Uterus (tissue), 4 donors: ENCODE measurements around the gene RAB34. TPM values are rescaled to one million over a fixed set of nuclear protein-coding genes. Genes with fewer than 3 reads are reported as not detected.

Experiments
- DNase-seq, 2 donors: peaks; one replicate each; pipeline ENCODE4 v3.0.0-alpha.2; 2019 to 2020
- H3K27ac ChIP-seq, 2 donors: fragments of 200-600 bp; sonication (generic); 1 replicate in 1 of 2; 2 replicates in 1 of 2; pipeline ENCODE4 v1.5.1; 2016 to 2018
- H3K27me3 ChIP-seq, 2 donors: fragments of 200-600 bp; sonication (generic); one replicate each; pipeline ENCODE4 v1.5.1; 2018 to 2019; ENCODE audit warnings: control low read depth in 1 of 2
- H3K36me3 ChIP-seq, 2 donors: fragments of 200-600 bp; sonication (generic); one replicate each; pipeline ENCODE4 v1.5.1; 2019; ENCODE audit warnings: control low read depth in 1 of 2
- H3K4me1 ChIP-seq, 2 donors: fragments of 200-600 bp; sonication (generic); one replicate each; pipeline ENCODE4 v1.5.1; 2018 to 2019; ENCODE audit warnings: control low read depth in 1 of 2
- H3K4me3 ChIP-seq, 2 donors: fragments of 200-600 bp; sonication (generic); 1 replicate in 1 of 2; 2 replicates in 1 of 2; pipeline ENCODE4 v1.5.1; 2018 to 2019; ENCODE audit warnings: mild to moderate bottlenecking in 1 of 2
- H3K9me3 ChIP-seq, 2 donors: fragments of 200-600 bp; sonication (generic); one replicate each; pipeline ENCODE4 v1.5.1; 2019; ENCODE audit warnings: control low read depth in 1 of 2
- CTCF ChIP-seq, 4 experiments: fragments of 200-600 bp in 2 of 4; fragments of 450-650 bp in 2 of 4; sonication (generic) in 2 of 4; IDR thresholded peaks; one replicate each; pipeline ENCODE4 v1.5.1; 2016 to 2019; ENCODE audit warnings: antibody characterized with exemption in 4 of 4, mild to moderate bottlenecking in 2 of 4, moderate library complexity in 1 of 4
- POLR2A ChIP-seq, 2 donors: fragments of 450-650 bp; IDR thresholded peaks; one replicate each; pipeline ENCODE4 v1.6.1; 2016; ENCODE audit warnings: antibody characterized with exemption in 2 of 2, mild to moderate bottlenecking in 1 of 2, moderate library complexity in 1 of 2
- intact Hi-C: fragments of 100-400 bp; cut with DNase I; formaldehyde crosslinking; loops from one replicate; pipeline ENCODE4 v1.15.1; 2023; ENCODE audit warnings: low total_unique reads
- total RNA-seq, 4 donors: library from RNA; depleted of rRNA in 3 of 4; stranded (reverse); fragments of >200 nt in 3 of 4; gene quantifications; one replicate each; pipeline versions ENCODE4 v1.1.0 to v1.2.4, GENCODE V29; 2014 to 2023
- donor health status: DM: yes; HTN: yes; CAD: no.

The RAB34 gene
- 100 to 1,000 TPM; 113 to 411 (median 126) TPM for total RNA-seq

- no peaks in the 10 kb centered on the region for H3K36me3 ChIP-seq
- no peaks in the 10 kb centered on the region for H3K27me3 ChIP-seq
- no peaks in the 10 kb centered on the region for H3K9me3 ChIP-seq
- peak within 1 kb of the TSS; percentile 92 to 94 for H3K27ac ChIP-seq
- peak in 1 of 2 donors; percentile 71 for TF ChIP-seq POLR2A (IDR thresholded peaks at IDR 0.05)
- peak in 2 of 4 experiments; percentile 15 to 41 for TF ChIP-seq CTCF (IDR thresholded peaks at IDR 0.05)
- H3K4me3 ChIP-seq = peak within 1 kb of the TSS; percentile 84 to 97
- DNase-seq = peak; percentile 86 to 87
- peaks cover 5 to 22% of the 10 kb centered on the region in 2 donors for H3K4me1 ChIP-seq
- intact Hi-C loops = no loop called here
Measured at GRCh38 chr17:28717578-28718332, at the start of gene RAB34. TSS of gene RAB34 (minus strand) at chr17:28717868. CDS start at chr17:28717266, 602 bp downstream.

GRCh38 chr17:28765038-28765437 is 47.4 kb upstream of the RAB34 start:
- Histone ChIP-seq H3K4me1 (no peaks in the 10 kb centered on the region), H3K27me3 (no peaks in the 10 kb centered on the region), H3K36me3 (no peaks in the 10 kb centered on the region), H3K9me3 (no peaks in the 10 kb centered on the region), H3K4me3 (no peak overlapping the region), H3K27ac (no peak overlapping the region)
- intact Hi-C loops = loop anchor here (10.0 kb wide), 2 partner anchors 90 to 130 kb away; partner anchors contain the start of genes ERAL1 and FLOT2
- DNase-seq = no peak
- TF ChIP-seq CTCF (IDR thresholded peaks at IDR 0.05) = no peak
- TF ChIP-seq POLR2A (IDR thresholded peaks at IDR 0.05) = no peak

GRCh38 chr17:28763804-28764266 is 46.2 kb upstream of the RAB34 start:
- intact Hi-C loops = loop anchor here (10.0 kb wide), 2 partner anchors 91 to 131 kb away; partner anchors contain the start of genes ERAL1 and FLOT2
- no peaks in the 10 kb centered on the region for H3K4me1 ChIP-seq
- H3K27ac ChIP-seq = no peak overlapping the region
- H3K4me3 ChIP-seq = no peak overlapping the region
- H3K27me3 ChIP-seq = no peaks in the 10 kb centered on the region
- no peaks in the 10 kb centered on the region for H3K9me3 ChIP-seq
- peak; percentile 62 to 85 for DNase-seq
- H3K36me3 ChIP-seq = no peaks in the 10 kb centered on the region
- no peak for TF ChIP-seq POLR2A (IDR thresholded peaks at IDR 0.05)
- TF ChIP-seq CTCF (IDR thresholded peaks at IDR 0.05) = peak; percentile 80 to 90 (median 84)

GRCh38 chr17:28763137-28763799 is 45.6 kb upstream of the RAB34 start:
- Histone ChIP-seq H3K27ac (no peak overlapping the region), H3K27me3 (no peaks in the 10 kb centered on the region), H3K4me3 (no peak overlapping the region), H3K36me3 (no peaks in the 10 kb centered on the region), H3K4me1 (no peaks in the 10 kb centered on the region), H3K9me3 (no peaks in the 10 kb centered on the region)
- TF ChIP-seq CTCF (IDR thresholded peaks at IDR 0.05) = no peak
- no peak for DNase-seq
- intact Hi-C loops = loop anchor here (10.0 kb wide), 2 partner anchors 92 to 132 kb away; partner anchors contain the start of genes ERAL1 and FLOT2
